WI38 (cell line): ENCODE measurements around the gene DPF3.

ENCODE experiments used
- H3K4me3 ChIP-seq: 2 replicates; pipeline ENCODE4 v1.5.1; 2011; ENCODE audit warnings: low read depth, mild to moderate bottlenecking, control low read depth, low read length
- TF ChIP-seq, protein P1 (sequence below): IDR thresholded peaks from 2 replicates; pipeline ENCODE4 v1.5.1; 2012; ENCODE audit warnings: low read depth, mild to moderate bottlenecking, control low read depth, low read length

DPF3 gene

GRCh38 chr14:72609205-72609916, 284.5 kb downstream of the DPF3 start:
- TF ChIP-seq, protein P1, sequence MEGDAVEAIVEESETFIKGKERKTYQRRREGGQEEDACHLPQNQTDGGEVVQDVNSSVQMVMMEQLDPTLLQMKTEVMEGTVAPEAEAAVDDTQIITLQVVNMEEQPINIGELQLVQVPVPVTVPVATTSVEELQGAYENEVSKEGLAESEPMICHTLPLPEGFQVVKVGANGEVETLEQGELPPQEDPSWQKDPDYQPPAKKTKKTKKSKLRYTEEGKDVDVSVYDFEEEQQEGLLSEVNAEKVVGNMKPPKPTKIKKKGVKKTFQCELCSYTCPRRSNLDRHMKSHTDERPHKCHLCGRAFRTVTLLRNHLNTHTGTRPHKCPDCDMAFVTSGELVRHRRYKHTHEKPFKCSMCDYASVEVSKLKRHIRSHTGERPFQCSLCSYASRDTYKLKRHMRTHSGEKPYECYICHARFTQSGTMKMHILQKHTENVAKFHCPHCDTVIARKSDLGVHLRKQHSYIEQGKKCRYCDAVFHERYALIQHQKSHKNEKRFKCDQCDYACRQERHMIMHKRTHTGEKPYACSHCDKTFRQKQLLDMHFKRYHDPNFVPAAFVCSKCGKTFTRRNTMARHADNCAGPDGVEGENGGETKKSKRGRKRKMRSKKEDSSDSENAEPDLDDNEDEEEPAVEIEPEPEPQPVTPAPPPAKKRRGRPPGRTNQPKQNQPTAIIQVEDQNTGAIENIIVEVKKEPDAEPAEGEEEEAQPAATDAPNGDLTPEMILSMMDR = no peak
- H3K4me3 ChIP-seq = no peak overlapping the region

GRCh38 chr14:72608391-72609204, 285.3 kb downstream of the DPF3 start:
- TF ChIP-seq, protein P1 = no peak
- peak overlapping the region; percentile 30 for H3K4me3 ChIP-seq

- no peak overlapping the region for H3K4me3 ChIP-seq
- TF ChIP-seq, protein P1 = no peak
Measured at GRCh38 chr14:72607386-72608130, 286.3 kb downstream of the DPF3 start.

GRCh38 chr14:72606879-72607278, 287.0 kb downstream of the DPF3 start:
- H3K4me3 ChIP-seq = no peak overlapping the region
- TF ChIP-seq, protein P1 = no peak

DNA sequence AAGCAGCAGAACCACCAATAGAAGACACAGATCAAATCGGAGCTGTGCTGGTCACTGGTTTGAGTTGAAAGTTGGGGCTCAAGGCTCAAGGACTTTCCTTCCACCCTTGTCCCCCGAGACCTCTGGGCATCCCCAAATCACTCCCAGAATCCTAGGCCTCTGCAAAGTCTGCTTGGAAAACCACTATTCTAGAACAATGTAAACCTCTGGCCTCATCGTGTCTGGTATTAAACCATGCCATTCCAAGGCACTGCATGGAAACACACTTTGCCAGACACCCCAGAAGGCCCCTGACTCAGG, 288.0 kb downstream of the DPF3 start:
- H3K4me3 ChIP-seq = no peak overlapping the region
- TF ChIP-seq, protein P1 = no peak

DNA sequence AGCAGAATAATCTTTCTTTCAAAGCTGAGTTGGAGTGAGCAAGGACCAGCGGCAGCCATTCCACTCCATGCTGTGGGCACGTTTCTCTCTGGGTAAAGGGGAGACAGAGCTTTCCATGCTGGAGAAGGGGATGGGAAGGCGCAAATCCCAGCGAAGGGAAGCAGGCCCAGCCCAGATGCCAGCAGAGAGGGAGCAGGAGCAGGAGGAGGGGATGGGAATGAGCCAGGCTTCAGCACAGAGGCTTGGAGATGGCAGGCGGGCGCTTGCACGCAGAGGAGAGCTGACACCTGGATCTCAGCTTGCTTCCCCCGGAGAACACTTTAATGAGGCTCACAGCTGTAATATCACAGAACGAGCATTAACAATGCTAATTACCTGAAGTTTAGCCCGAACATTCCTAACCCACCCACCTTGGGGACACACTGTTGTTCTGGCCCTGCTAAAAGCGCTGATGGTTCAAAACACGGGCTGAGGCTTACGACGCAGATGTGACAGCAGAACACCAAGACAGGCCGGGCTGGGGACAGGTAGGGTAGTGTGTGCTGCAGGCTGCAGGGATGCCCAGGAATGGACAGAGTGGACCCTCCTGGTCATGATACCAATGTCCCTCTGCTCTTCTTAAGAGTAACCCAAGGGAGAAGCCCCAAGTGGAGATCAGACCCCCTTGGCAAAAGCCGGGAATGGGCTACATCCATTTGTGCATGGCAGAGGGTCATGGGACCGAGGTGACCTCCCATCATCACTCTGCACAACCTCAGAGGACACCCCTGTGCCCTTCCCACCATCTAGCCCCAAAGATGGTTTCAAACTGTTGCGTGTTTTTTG, 288.6 kb downstream of the DPF3 start:
- TF ChIP-seq, protein P1 = no peak
- H3K4me3 ChIP-seq = no peak overlapping the region
